HEK293T (cell line): ENCODE results near the gene PTH2.

Experiments used
- ARNT ChIP-seq: fragments of 450-650 bp; IDR thresholded peaks from 2 replicates; pipeline ENCODE4 v1.6.1; 2017; ENCODE audit warnings: mild to moderate bottlenecking
- BHLHE40 ChIP-seq: fragments of 450-650 bp; IDR thresholded peaks from 2 replicates; pipeline ENCODE4 v1.6.1; 2016; ENCODE audit warnings: mild to moderate bottlenecking, moderate library complexity, borderline replicate concordance
- ELF4 ChIP-seq: fragments of 450-650 bp; IDR thresholded peaks from 2 replicates; pipeline ENCODE4 v1.6.1; 2017; ENCODE audit warnings: antibody characterized with exemption
- FOXA1 ChIP-seq: fragments of 450-650 bp; IDR thresholded peaks from 2 replicates; pipeline ENCODE4 v1.6.1; 2016; ENCODE audit warnings: mild to moderate bottlenecking
- FOXK2 ChIP-seq: fragments of 450-650 bp; IDR thresholded peaks from 2 replicates; pipeline ENCODE4 v1.6.1; 2016; ENCODE audit warnings: mild to moderate bottlenecking
- FOXM1 ChIP-seq: fragments of 450-650 bp; IDR thresholded peaks from 2 replicates; pipeline ENCODE4 v1.6.1; 2017; ENCODE audit warnings: mild to moderate bottlenecking, borderline replicate concordance
- HDGF ChIP-seq: fragments of 450-650 bp; IDR thresholded peaks from 2 replicates; pipeline ENCODE4 v1.6.1; 2017; ENCODE audit warnings: antibody characterized with exemption, borderline replicate concordance
- L3MBTL2 ChIP-seq: fragments of 450-650 bp; conservative IDR thresholded peaks from 2 replicates; pipeline ENCODE4 v1.6.1; 2016; ENCODE audit warnings: mild to moderate bottlenecking
- NFRKB ChIP-seq: fragments of 450-650 bp; IDR thresholded peaks from 2 replicates; pipeline ENCODE4 v1.6.1; 2016; ENCODE audit warnings: mild to moderate bottlenecking, moderate library complexity
- PKNOX1 ChIP-seq: fragments of 450-650 bp; IDR thresholded peaks from 2 replicates; pipeline ENCODE4 v1.6.1; 2016
- SP1 ChIP-seq: fragments of 450-650 bp; IDR thresholded peaks from 2 replicates; pipeline ENCODE4 v1.6.1; 2017
- SUZ12 ChIP-seq: fragments of 450-650 bp; IDR thresholded peaks from 2 replicates; pipeline ENCODE4 v1.6.1; 2016; ENCODE audit warnings: mild to moderate bottlenecking
- TARDBP ChIP-seq: fragments of 450-650 bp; IDR thresholded peaks from 2 replicates; pipeline ENCODE4 v1.6.1; 2016
- ZNF384 ChIP-seq: fragments of 450-650 bp; IDR thresholded peaks from 2 replicates; pipeline ENCODE4 v1.6.1; 2016

- no peak for TF ChIP-seq FOXK2
- no peak for TF ChIP-seq HDGF
- TF ChIP-seq FOXM1 = no peak
- no peak for TF ChIP-seq SP1
- TF ChIP-seq ARNT = no peak
- no peak for TF ChIP-seq NFRKB
- no peak for TF ChIP-seq TARDBP
- TF ChIP-seq ZNF384 = no peak
- TF ChIP-seq L3MBTL2 = no peak
- TF ChIP-seq ELF4 = no peak
- TF ChIP-seq SUZ12 = no peak
- TF ChIP-seq BHLHE40 = no peak
- no peak for TF ChIP-seq PKNOX1
- TF ChIP-seq FOXA1 = no peak
Observed at GRCh38 chr19:49414256-49414655, 9.0 kb downstream of the PTH2 start.
